Stomach (tissue), 4 donors: ENCODE data around the gene DPM3.

ENCODE experiments used
- CTCF ChIP-seq, 7 experiments: fragments of 450-650 bp in 4 of 7; fragments of 200-600 bp in 3 of 7; sonication (generic) in 3 of 7; IDR thresholded peaks; one replicate each; pipeline ENCODE4 v1.5.1; 2016 to 2019; ENCODE audit warnings: antibody characterized with exemption in 7 of 7, control low read depth in 2 of 7, mild to moderate bottlenecking in 1 of 7
- POLR2A ChIP-seq, 4 donors: fragments of 450-650 bp; IDR thresholded peaks; one replicate each; pipeline ENCODE4 v1.6.1; 2016; ENCODE audit warnings: antibody characterized with exemption in 4 of 4, control low read depth in 2 of 4, mild to moderate bottlenecking in 1 of 4, moderate library complexity in 1 of 4
- POLR2AphosphoS5 ChIP-seq, 3 donors: sonication (generic); formaldehyde crosslinking; IDR thresholded peaks; one replicate each; pipeline ENCODE4 v1.6.1; 2016; ENCODE audit warnings: antibody characterized with exemption in 3 of 3

GRCh38 chr1:155108296-155108695 is 32.0 kb downstream of the DPM3 start:
- TF ChIP-seq CTCF (IDR thresholded peaks at IDR 0.05) (no peak), POLR2A (IDR thresholded peaks at IDR 0.05) (no peak), POLR2AphosphoS5 (IDR thresholded peaks at IDR 0.05) (no peak)
